Stimulated activated CD8-positive, alpha-beta memory T cell treated with anti-CD3 and anti-CD28 coated beads, Interleukin-4, amount 100 ng/mL, for 4 hours (primary cell): ENCODE data around the gene SLC6A19.

Experiments
- DNase-seq, 2 donors: peaks; one replicate each; pipeline ENCODE4 v3.0.0-alpha.2; 2020; ENCODE audit warnings: low read depth in 2 of 2, low spot score in 1 of 2

Gene SLC6A19

GRCh38 chr5:1193591-1193985, 7.8 kb upstream of the SLC6A19 start:
- no peak for DNase-seq

GRCh38 chr5:1194378-1194777, 7.0 kb upstream of the SLC6A19 start:
- no peak for DNase-seq

GRCh38 chr5:1195439-1195838, 6.0 kb upstream of the SLC6A19 start:
- DNase-seq: no peak

- no peak for DNase-seq
Measured at GRCh38 chr5:1195916-1196315, 5.5 kb upstream of the SLC6A19 start.

GRCh38 chr5:1196562-1196961, 4.8 kb upstream of the SLC6A19 start:
- DNase-seq: no peak

- DNase-seq: no peak
Measured at GRCh38 chr5:1197876-1198666, 3.3 kb upstream of the SLC6A19 start.

- DNase-seq: no peak
Measured at GRCh38 chr5:1199340-1199648, 2.1 kb upstream of the SLC6A19 start.

GRCh38 chr5:1199649-1200494, 1.5 kb upstream of the SLC6A19 start:
- DNase-seq: no peak

- no peak for DNase-seq
Measured at GRCh38 chr5:1200495-1201326, 684 bp upstream of the SLC6A19 start.

- no peak for DNase-seq
Measured at GRCh38 chr5:1202026-1202797, 817 bp downstream of the SLC6A19 start.

- no peak for DNase-seq
Measured at GRCh38 chr5:1202798-1203185, 1.4 kb downstream of the SLC6A19 start.

GRCh38 chr5:1203311-1203967, 2.0 kb downstream of the SLC6A19 start:
- DNase-seq: no peak

- DNase-seq: no peak
Measured at GRCh38 chr5:1203968-1204692, 2.7 kb downstream of the SLC6A19 start.

- DNase-seq: no peak
Measured at GRCh38 chr5:1204693-1205242, 3.4 kb downstream of the SLC6A19 start.

GRCh38 chr5:1205255-1206180, 4.1 kb downstream of the SLC6A19 start:
- DNase-seq: no peak

- no peak for DNase-seq
Measured at GRCh38 chr5:1206521-1207412, 5.4 kb downstream of the SLC6A19 start.

- DNase-seq: no peak
Measured at GRCh38 chr5:1207555-1207954, 6.2 kb downstream of the SLC6A19 start.
